Keratinocyte (primary cell): Measurements from ENCODE around the gene HPCAL1. TPM values are rescaled to one million over a fixed set of nuclear protein-coding genes. Genes with fewer than 3 reads are reported as not detected.

ENCODE experiments used
- DNase-seq: peaks from one replicate; pipeline ENCODE4 v3.0.0-alpha.2; 2011; ENCODE audit warnings: low read depth, missing footprints, low spot score
- FAIRE-seq: peaks from 2 replicates; lab custom pipeline; 2011; peaks lifted over from hg19 to GRCh38; lab: Jason Lieb, UNC
- H2AFZ ChIP-seq: 2 replicates; pipeline ENCODE4 v1.6.0; 2012; ENCODE audit warnings: low read length, control low read depth, inconsistent platforms; ENCODE audit not compliant: control insufficient read depth
- H3K27ac ChIP-seq: 2 replicates; pipeline ENCODE4 v1.5.1; 2011; ENCODE audit warnings: low read length; ENCODE audit not compliant: control insufficient read depth, insufficient read depth
- H3K27me3 ChIP-seq: 3 replicates; pipeline ENCODE4 v1.6.0; 2011; ENCODE audit warnings: low read length; ENCODE audit not compliant: control insufficient read depth, insufficient read depth; ENCODE audit errors: extremely low read depth
- H3K36me3 ChIP-seq, 2 experiments: 2 replicates in 1 of 2; 3 replicates in 1 of 2; pipeline ENCODE4 v1.5.1; 2011; ENCODE audit warnings: low read length in 2 of 2, mild to moderate bottlenecking in 1 of 2; ENCODE audit not compliant: control insufficient read depth in 2 of 2, insufficient read depth in 2 of 2; ENCODE audit errors: extremely low read depth in 1 of 2
- H3K4me1 ChIP-seq: 3 replicates; pipeline ENCODE4 v1.5.1; 2011; ENCODE audit warnings: low read length; ENCODE audit not compliant: control insufficient read depth, insufficient read depth; ENCODE audit errors: extremely low read depth
- H3K4me2 ChIP-seq: 3 replicates; pipeline ENCODE4 v1.6.0; 2011; ENCODE audit warnings: low read depth, low read length; ENCODE audit not compliant: control insufficient read depth, insufficient read depth; ENCODE audit errors: extremely low read depth
- H3K4me3 ChIP-seq, 3 experiments: fragments of 200-600 bp in 1 of 3; sonication (generic) in 1 of 3; 2 replicates in 2 of 3; 3 replicates in 1 of 3; pipeline ENCODE4 v1.5.1; 2011 to 2016; ENCODE audit warnings: low read length in 3 of 3, mild to moderate bottlenecking in 3 of 3, control low read depth in 2 of 3, inconsistent platforms in 1 of 3, low read depth in 1 of 3, mixed read lengths in 1 of 3, mixed run types in 1 of 3, moderate library complexity in 1 of 3; ENCODE audit not compliant: control insufficient read depth in 2 of 3, insufficient read depth in 2 of 3; ENCODE audit errors: extremely low read depth in 1 of 3
- H3K79me2 ChIP-seq: 2 replicates; pipeline ENCODE4 v1.6.0; 2012; ENCODE audit warnings: low read length; ENCODE audit not compliant: control insufficient read depth, insufficient read depth
- H3K9ac ChIP-seq: 3 replicates; pipeline ENCODE4 v1.6.0; 2011; ENCODE audit warnings: low read length; ENCODE audit not compliant: control insufficient read depth, insufficient read depth; ENCODE audit errors: extremely low read depth
- H3K9me1 ChIP-seq: 3 replicates; pipeline ENCODE4 v1.6.0; 2011; ENCODE audit warnings: low read length; ENCODE audit not compliant: control insufficient read depth, insufficient read depth; ENCODE audit errors: extremely low read depth
- H3K9me3 ChIP-seq: 2 replicates; pipeline ENCODE4 v1.5.1; 2012; ENCODE audit warnings: low read depth, low read length; ENCODE audit not compliant: control insufficient read depth
- H4K20me1 ChIP-seq: 3 replicates; pipeline ENCODE4 v1.6.0; 2011; ENCODE audit warnings: low read length; ENCODE audit not compliant: control insufficient read depth, insufficient read depth; ENCODE audit errors: extremely low read depth
- EZH2 ChIP-seq: IDR thresholded peaks from one replicate; pipeline ENCODE4 v1.6.1; 2012; ENCODE audit warnings: inconsistent platforms, mild to moderate bottlenecking, low read length, moderate library complexity
- dilution Hi-C: fragments of 300-500 bp; cut with MboI; formaldehyde crosslinking; loops from one replicate; pipeline ENCODE4 v1.7.0; 2020; ENCODE audit warnings: low sequenced_read_pairs; ENCODE audit not compliant: extremely low pct_ligation_motif_present
- polyA plus RNA-seq, 5 experiments: library from polyadenylated mRNA; depleted of rRNA in 3 of 5; stranded (reverse) in 3 of 5; stranded (forward) in 1 of 5; unstranded in 1 of 5; fragments of >200 nt; gene quantifications; 1 replicate in 1 of 5; 2 replicates in 3 of 5; 3 replicates in 1 of 5; pipeline versions ENCODE4 v1.2.1 to v1.2.3, GENCODE V29; 2011 to 2012; ENCODE audit warnings: missing spikeins in 2 of 5, low read depth in 1 of 5, low replicate concordance in 1 of 5
- TF ChIP-seq, protein P1 (sequence below), 3 experiments: IDR thresholded peaks in 1 of 3; conservative IDR thresholded peaks in 1 of 3; optimal IDR thresholded peaks in 1 of 3; 2 replicates in 2 of 3; 3 replicates in 1 of 3; pipeline versions ENCODE3 to v1.5.1; 2011; ENCODE audit warnings: low read length in 3 of 3, mild to moderate bottlenecking in 3 of 3, moderate library complexity in 2 of 3, control low read depth in 1 of 3, inconsistent platforms in 1 of 3; ENCODE audit not compliant: insufficient read depth in 2 of 3; ENCODE audit errors: extremely low read depth in 1 of 3

HPCAL1 gene
- polyA plus RNA-seq, 1 donor (not counting 4 experiments of a cell fraction or from before 2014, with no cell fraction given), result 18.0 TPM

DNA sequence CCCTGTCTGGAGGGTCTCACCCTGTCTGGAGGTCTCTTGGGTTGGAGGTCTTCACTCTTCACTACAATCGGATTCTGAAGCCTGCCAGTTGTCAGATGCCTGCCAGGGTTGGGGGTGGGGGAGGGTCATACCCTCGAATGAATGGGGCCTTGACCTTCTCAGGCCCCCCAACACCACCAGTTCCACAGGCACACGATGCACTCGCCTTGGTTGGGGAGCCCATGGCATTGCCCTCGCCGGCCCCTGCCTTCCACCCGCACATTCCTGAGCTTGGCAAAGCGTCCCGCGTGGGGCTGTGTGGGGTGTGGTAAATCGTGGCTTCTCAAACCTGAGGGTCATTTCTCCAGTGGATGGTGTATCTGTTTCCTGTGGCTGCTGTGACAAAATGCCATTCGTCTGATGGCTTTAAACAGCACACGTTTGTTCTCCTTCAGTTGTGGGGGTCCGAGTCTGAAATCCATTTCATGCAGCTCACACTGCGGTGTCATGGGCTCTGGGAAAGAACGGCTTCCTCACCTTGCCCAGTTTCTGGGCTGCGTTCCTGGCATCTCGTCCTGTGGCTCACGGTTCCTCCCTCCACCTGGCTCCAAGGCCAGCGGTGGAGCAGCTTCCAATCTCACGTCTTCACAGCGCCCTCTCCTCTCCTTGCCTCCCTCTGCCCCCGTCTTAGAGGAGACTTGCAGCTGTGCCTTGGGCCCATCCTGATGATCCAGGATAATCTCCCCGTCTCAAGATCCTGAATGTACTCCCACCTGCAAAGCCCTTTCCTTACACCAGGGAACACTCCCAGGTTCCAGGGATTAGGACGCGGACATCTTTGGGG, 38.0 kb upstream of the HPCAL1 start:
- no peak overlapping the region for H3K4me2 ChIP-seq
- no peaks in the 10 kb centered on the region for H3K36me3 ChIP-seq
- no peaks in the 10 kb centered on the region for H4K20me1 ChIP-seq
- dilution Hi-C loops, result no loop called here
- H3K4me3 ChIP-seq, result no peak overlapping the region
- no peak overlapping the region for H3K9ac ChIP-seq
- FAIRE-seq (no peak), DNase-seq (no peak)
- no peak overlapping the region for H3K27ac ChIP-seq
- H3K9me1 ChIP-seq, result no peaks in the 10 kb centered on the region
- peaks cover 25% of the 10 kb centered on the region for H3K27me3 ChIP-seq
- H3K4me1 ChIP-seq, result no peaks in the 10 kb centered on the region
- TF ChIP-seq, protein P1, sequence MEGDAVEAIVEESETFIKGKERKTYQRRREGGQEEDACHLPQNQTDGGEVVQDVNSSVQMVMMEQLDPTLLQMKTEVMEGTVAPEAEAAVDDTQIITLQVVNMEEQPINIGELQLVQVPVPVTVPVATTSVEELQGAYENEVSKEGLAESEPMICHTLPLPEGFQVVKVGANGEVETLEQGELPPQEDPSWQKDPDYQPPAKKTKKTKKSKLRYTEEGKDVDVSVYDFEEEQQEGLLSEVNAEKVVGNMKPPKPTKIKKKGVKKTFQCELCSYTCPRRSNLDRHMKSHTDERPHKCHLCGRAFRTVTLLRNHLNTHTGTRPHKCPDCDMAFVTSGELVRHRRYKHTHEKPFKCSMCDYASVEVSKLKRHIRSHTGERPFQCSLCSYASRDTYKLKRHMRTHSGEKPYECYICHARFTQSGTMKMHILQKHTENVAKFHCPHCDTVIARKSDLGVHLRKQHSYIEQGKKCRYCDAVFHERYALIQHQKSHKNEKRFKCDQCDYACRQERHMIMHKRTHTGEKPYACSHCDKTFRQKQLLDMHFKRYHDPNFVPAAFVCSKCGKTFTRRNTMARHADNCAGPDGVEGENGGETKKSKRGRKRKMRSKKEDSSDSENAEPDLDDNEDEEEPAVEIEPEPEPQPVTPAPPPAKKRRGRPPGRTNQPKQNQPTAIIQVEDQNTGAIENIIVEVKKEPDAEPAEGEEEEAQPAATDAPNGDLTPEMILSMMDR (optimal IDR thresholded peaks at IDR 0.05 in 1 of 3, IDR thresholded peaks at IDR 0.05 in 1 of 3, conservative IDR thresholded peaks at IDR 0.05 in 1 of 3; ENCODE audit: extremely low read depth in 1 of 3, insufficient read depth in 2 of 3, low read length in 3 of 3), result no peak
- no peak for TF ChIP-seq EZH2
- H3K79me2 ChIP-seq, result no peaks in the 10 kb centered on the region
- H2AFZ ChIP-seq, result no peak overlapping the region
- no peaks in the 10 kb centered on the region for H3K9me3 ChIP-seq

DNA sequence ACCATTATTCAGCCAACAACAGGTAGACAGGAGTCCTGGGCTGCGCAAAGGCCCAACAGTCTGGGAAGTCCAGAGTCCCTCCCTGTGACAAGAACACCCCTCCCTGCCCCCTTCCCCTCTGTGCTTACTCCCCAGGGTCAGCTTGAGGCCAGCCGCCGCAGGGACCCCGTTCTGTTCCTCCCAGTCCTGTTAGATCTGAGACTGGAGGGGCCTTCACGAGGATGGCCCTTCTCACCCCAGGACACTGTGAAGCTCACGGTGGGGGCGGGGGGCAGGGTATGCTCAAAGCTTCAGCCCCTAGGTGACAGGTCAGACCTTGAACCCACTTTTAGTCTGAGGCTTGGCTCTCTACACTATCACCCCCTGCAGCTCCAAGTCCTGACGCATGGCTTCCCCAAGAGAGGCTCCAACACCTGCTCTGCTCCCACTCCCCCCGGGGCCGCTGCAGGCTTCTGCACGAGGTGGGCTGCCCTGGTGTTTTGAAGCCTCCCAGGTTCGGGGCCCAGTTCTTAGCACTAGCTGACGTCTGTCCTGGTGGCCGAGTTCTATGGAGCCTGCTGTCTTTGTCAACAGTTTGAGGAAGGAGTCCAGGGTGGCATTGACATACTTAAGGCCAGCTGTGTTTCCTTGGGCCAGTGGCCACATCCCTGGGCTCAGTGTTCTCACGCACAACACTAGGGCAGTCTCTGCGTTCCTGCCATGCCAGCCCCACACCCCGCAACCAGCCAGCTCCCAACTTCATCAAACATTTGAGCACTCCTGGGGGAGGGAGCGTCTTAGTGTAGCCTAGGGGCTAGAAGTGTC, 37.2 kb upstream of the HPCAL1 start:
- Histone ChIP-seq H3K36me3 (no peaks in the 10 kb centered on the region), H4K20me1 (no peaks in the 10 kb centered on the region), H3K9me3 (no peaks in the 10 kb centered on the region), H2AFZ (no peak overlapping the region), H3K4me2 (no peak overlapping the region), H3K27me3 (peaks cover 25% of the 10 kb centered on the region), H3K9me1 (no peaks in the 10 kb centered on the region), H3K79me2 (no peaks in the 10 kb centered on the region), H3K27ac (no peak overlapping the region), H3K9ac (no peak overlapping the region), H3K4me1 (no peaks in the 10 kb centered on the region), H3K4me3 (no peak overlapping the region)
- FAIRE-seq (no peak), DNase-seq (no peak)
- TF ChIP-seq, protein P1 (optimal IDR thresholded peaks at IDR 0.05 in 1 of 3, IDR thresholded peaks at IDR 0.05 in 1 of 3, conservative IDR thresholded peaks at IDR 0.05 in 1 of 3; ENCODE audit: extremely low read depth in 1 of 3, insufficient read depth in 2 of 3, low read length in 3 of 3), result no peak
- no peak for TF ChIP-seq EZH2
- dilution Hi-C loops, result no loop called here
